Left lung (tissue), 10 donors: ENCODE data around the gene LRRC25. TPM values are rescaled to one million over a fixed set of nuclear protein-coding genes. Genes with fewer than 3 reads are reported as not detected.

Source experiments
- ATAC-seq: fragments of 200-7000 bp; cut with Tn5 transposase; one replicate; pipeline ENCODE4 v1.9.1; 2020; ENCODE audit warnings: moderate library complexity
- DNase-seq, 4 donors: peaks; one replicate each; pipeline ENCODE4 v3.0.0-alpha.2; 2013 to 2020
- H3K27ac ChIP-seq, 2 donors: fragments of 200-600 bp; sonication (generic) in 1 of 2; one replicate each; pipeline versions ENCODE4 v1.5.0 to v1.8.0; 2020 to 2021
- H3K27me3 ChIP-seq, 2 donors: fragments of 200-600 bp; sonication (generic) in 1 of 2; one replicate each; pipeline versions ENCODE4 v1.5.0 to v1.8.0; 2020 to 2021
- H3K36me3 ChIP-seq, 2 donors: fragments of 200-600 bp; sonication (generic) in 1 of 2; one replicate each; pipeline versions ENCODE4 v1.5.0 to v1.8.0; 2020 to 2021
- H3K4me1 ChIP-seq, 2 donors: fragments of 200-600 bp; one replicate each; pipeline ENCODE4 v1.8.0; 2021
- H3K4me3 ChIP-seq, 2 donors: fragments of 200-600 bp; sonication (generic) in 1 of 2; one replicate each; pipeline versions ENCODE4 v1.5.0 to v1.8.0; 2020 to 2021; ENCODE audit warnings: mild to moderate bottlenecking in 1 of 2
- H3K9me3 ChIP-seq, 2 donors: fragments of 200-600 bp; sonication (generic) in 1 of 2; one replicate each; pipeline versions ENCODE4 v1.5.0 to v1.8.0; 2020 to 2021
- CTCF ChIP-seq, 2 donors: fragments of 200-600 bp; sonication (generic) in 1 of 2; IDR thresholded peaks; one replicate each; pipeline versions ENCODE4 v1.5.0 to v1.8.0; 2021; ENCODE audit warnings: antibody characterized with exemption in 2 of 2
- intact Hi-C, 2 donors: fragments of 100-400 bp; cut with DNase I; formaldehyde crosslinking; loops; one replicate each; pipeline versions ENCODE4 v1.11.2 to v1.14.2; 2022
- polyA plus RNA-seq, 6 donors: library from polyadenylated mRNA; unstranded; fragments of 120-200 nt; gene quantifications; one replicate each; pipeline ENCODE4 v1.2.1, GENCODE V29; 2013; ENCODE audit not compliant: insufficient read length in 6 of 6
- total RNA-seq, 2 donors: library from RNA; stranded (reverse); fragmentation: NEBNext Ultra II Directional; extraction: Animal tissue kit (Norgen Biotek cat#: 25700); gene quantifications; one replicate each; pipeline ENCODE4 v1.2.1, GENCODE V29; 2021
- donor health status: DM: no; HTN: yes; CAD: no.
- donor health status: DM: no; HTN: no; CAD: no.

The LRRC25 gene
- total and polyA plus RNA-seq, 8 donors, result 1.3 to 53.7 (median 1.6) TPM

GRCh38 chr19:18399008-18399407, 1.6 kb upstream of the LRRC25 start:
- peak; percentile 71 for ATAC-seq
- Histone ChIP-seq H3K27me3 (peaks cover 0 to 16% of the 10 kb centered on the region in 2 donors), H3K4me1 (peaks cover 0 to 76% of the 10 kb centered on the region in 2 donors), H3K36me3 (peaks cover 0 to 14% of the 10 kb centered on the region in 2 donors), H3K4me3 (no peak overlapping the region), H3K9me3 (no peaks in the 10 kb centered on the region), H3K27ac (peak overlapping the region in 1 of 2 donors; percentile 81)
- intact Hi-C loops, result no loop called here
- DNase-seq, result peak in 1 of 4 donors; percentile 74
- no peak for TF ChIP-seq CTCF (IDR thresholded peaks at IDR 0.05)

GRCh38 chr19:18396471-18397241, 766 bp downstream of the LRRC25 start:
- intact Hi-C loops, result no loop called here
- H3K36me3 ChIP-seq, result peaks cover 0 to 16% of the 10 kb centered on the region in 2 donors
- H3K4me1 ChIP-seq, result peaks cover 0 to 80% of the 10 kb centered on the region in 2 donors
- peaks cover 0 to 16% of the 10 kb centered on the region in 2 donors for H3K27me3 ChIP-seq
- peak overlapping the region in 1 of 2 donors; percentile 69 for H3K4me3 ChIP-seq
- no peaks in the 10 kb centered on the region for H3K9me3 ChIP-seq
- H3K27ac ChIP-seq, result peak overlapping the region in 1 of 2 donors; percentile 81
- TF ChIP-seq CTCF (IDR thresholded peaks at IDR 0.05), result no peak
- ATAC-seq (no peak), DNase-seq (no peak)

GRCh38 chr19:18393836-18394235, 3.6 kb downstream of the LRRC25 start:
- Histone ChIP-seq H3K4me3 (peak overlapping the region in 1 of 2 donors; percentile 69), H3K27me3 (peaks cover 0 to 16% of the 10 kb centered on the region in 2 donors), H3K36me3 (peaks cover 0 to 44% of the 10 kb centered on the region in 2 donors), H3K4me1 (peaks cover under 1 to 80% of the 10 kb centered on the region in 2 donors), H3K27ac (peak overlapping the region; percentile 33 to 87), H3K9me3 (no peaks in the 10 kb centered on the region)
- ATAC-seq (peak; percentile 3), DNase-seq (peak in 1 of 4 donors; percentile 92)
- intact Hi-C loops, result no loop called here
- TF ChIP-seq CTCF (IDR thresholded peaks at IDR 0.05), result no peak

- Histone ChIP-seq H3K27me3 (peaks cover 0 to 16% of the 10 kb centered on the region in 2 donors), H3K4me1 (peaks cover 7 to 80% of the 10 kb centered on the region in 2 donors), H3K36me3 (peaks cover 0 to 52% of the 10 kb centered on the region in 2 donors), H3K4me3 (peak overlapping the region in 1 of 2 donors; percentile 69), H3K27ac (peak overlapping the region; percentile 1 to 87), H3K9me3 (no peaks in the 10 kb centered on the region)
- DNase-seq (no peak), ATAC-seq (peak; percentile 6)
- TF ChIP-seq CTCF (IDR thresholded peaks at IDR 0.05), result no peak
- intact Hi-C loops, result no loop called here
Observed at GRCh38 chr19:18392926-18393325, 4.5 kb downstream of the LRRC25 start.

- DNase-seq (peak in 2 of 4 donors; percentile 86 to 87), ATAC-seq (peak; percentile 45)
- intact Hi-C loops, result no loop called here
- Histone ChIP-seq H3K36me3 (peaks cover 0 to 52% of the 10 kb centered on the region in 2 donors), H3K27me3 (peaks cover 0 to 11% of the 10 kb centered on the region in 2 donors), H3K4me3 (peak overlapping the region in 1 of 2 donors; percentile 69), H3K4me1 (peaks cover 7 to 80% of the 10 kb centered on the region in 2 donors), H3K9me3 (no peaks in the 10 kb centered on the region), H3K27ac (peak overlapping the region; percentile 1 to 87)
- no peak for TF ChIP-seq CTCF (IDR thresholded peaks at IDR 0.05)
Observed at GRCh38 chr19:18392417-18392816, 5.0 kb downstream of the LRRC25 start.
